DND-41 (cell line): Measurements from ENCODE around the gene SLC22A7.

ENCODE experiments used
- EZH2 ChIP-seq: IDR thresholded peaks from 3 replicates; pipeline ENCODE4 v1.6.1; 2012; ENCODE audit warnings: borderline replicate concordance, low read depth, mild to moderate bottlenecking, moderate library complexity, low read length, inconsistent platforms; ENCODE audit not compliant: severe bottlenecking
- TF ChIP-seq, protein P1 (sequence below): IDR thresholded peaks from 2 replicates; pipeline ENCODE4 v1.5.1; 2012; ENCODE audit warnings: borderline replicate concordance, low read length, moderate library complexity, mild to moderate bottlenecking; ENCODE audit not compliant: poor library complexity, severe bottlenecking; ENCODE audit errors: extremely low read depth

DNA sequence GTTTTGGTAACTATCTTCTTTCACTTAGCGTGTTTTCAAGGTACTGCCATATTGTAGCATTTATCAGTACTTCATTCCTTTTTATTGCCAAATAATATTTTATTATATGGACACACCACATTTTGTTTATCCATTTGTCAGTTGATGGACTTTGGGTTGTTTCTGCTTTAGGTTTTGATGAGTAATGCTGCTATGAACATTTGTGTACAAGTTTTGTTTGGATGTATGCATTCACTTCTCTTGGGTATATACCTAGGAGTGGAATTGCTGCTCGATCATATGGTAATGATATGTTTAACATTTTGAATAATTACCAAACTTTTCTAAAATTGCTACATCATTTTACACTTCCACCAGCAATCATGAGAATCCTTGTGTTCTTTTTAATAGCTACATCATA, 6.4 kb upstream of the SLC22A7 start:
- TF ChIP-seq, protein P1, sequence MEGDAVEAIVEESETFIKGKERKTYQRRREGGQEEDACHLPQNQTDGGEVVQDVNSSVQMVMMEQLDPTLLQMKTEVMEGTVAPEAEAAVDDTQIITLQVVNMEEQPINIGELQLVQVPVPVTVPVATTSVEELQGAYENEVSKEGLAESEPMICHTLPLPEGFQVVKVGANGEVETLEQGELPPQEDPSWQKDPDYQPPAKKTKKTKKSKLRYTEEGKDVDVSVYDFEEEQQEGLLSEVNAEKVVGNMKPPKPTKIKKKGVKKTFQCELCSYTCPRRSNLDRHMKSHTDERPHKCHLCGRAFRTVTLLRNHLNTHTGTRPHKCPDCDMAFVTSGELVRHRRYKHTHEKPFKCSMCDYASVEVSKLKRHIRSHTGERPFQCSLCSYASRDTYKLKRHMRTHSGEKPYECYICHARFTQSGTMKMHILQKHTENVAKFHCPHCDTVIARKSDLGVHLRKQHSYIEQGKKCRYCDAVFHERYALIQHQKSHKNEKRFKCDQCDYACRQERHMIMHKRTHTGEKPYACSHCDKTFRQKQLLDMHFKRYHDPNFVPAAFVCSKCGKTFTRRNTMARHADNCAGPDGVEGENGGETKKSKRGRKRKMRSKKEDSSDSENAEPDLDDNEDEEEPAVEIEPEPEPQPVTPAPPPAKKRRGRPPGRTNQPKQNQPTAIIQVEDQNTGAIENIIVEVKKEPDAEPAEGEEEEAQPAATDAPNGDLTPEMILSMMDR = no peak
- TF ChIP-seq EZH2 = no peak
